ENCODE data around the gene SPEG. TPM values are rescaled to one million over a fixed set of nuclear protein-coding genes. Genes with fewer than 3 reads are reported as not detected.

SPEG gene
- total RNA-seq, 1 donor from 2014 or later = 0.09 TPM

GRCh38 chr2:219522111-219523030, 87.7 kb downstream of the SPEG start:
- no peak overlapping the region for H3K27ac Mint-ChIP-seq
- POLR2A ChIA-PET = no interaction called here
- CTCF ChIA-PET = interaction anchor here (2.8 kb wide), 1 partner anchor 8 kb away, joined by 11 read pairs; no protein-coding TSS in a partner anchor
- DNase-seq = no peak
- H3K27me3 Mint-ChIP-seq = peaks cover 76% of the 10 kb centered on the region
- H3K4me3 Mint-ChIP-seq = peak overlapping the region; percentile 16
- intact Hi-C loops (cut with micrococcal nuclease) = no loop called here
- H3K9me3 Mint-ChIP-seq = no peaks in the 10 kb centered on the region
- no peak for ATAC-seq (ENCODE audit: low read depth)
- no peak for TF ChIP-seq CTCF (IDR thresholded peaks at IDR 0.05)
- H3K4me1 Mint-ChIP-seq = peaks cover 17% of the 10 kb centered on the region
- no peaks in the 10 kb centered on the region for H3K36me3 Mint-ChIP-seq (ENCODE audit: low read depth)

GRCh38 chr2:219523031-219523671, 88.5 kb downstream of the SPEG start:
- DNase-seq (no peak), ATAC-seq (ENCODE audit: low read depth) (no peak)
- peaks cover 76% of the 10 kb centered on the region for H3K27me3 Mint-ChIP-seq
- no peaks in the 10 kb centered on the region for H3K9me3 Mint-ChIP-seq
- H3K27ac Mint-ChIP-seq = no peak overlapping the region
- no peak for TF ChIP-seq CTCF (IDR thresholded peaks at IDR 0.05)
- H3K4me1 Mint-ChIP-seq = peaks cover 17% of the 10 kb centered on the region
- ChIA-PET CTCF (interaction anchor here (0.6 to 1.0 kb wide), 3 partner anchors 29 to 120 kb away, joined by 3 read pairs; no protein-coding TSS in a partner anchor), POLR2A (no interaction called here)
- H3K4me3 Mint-ChIP-seq = no peak overlapping the region
- H3K36me3 Mint-ChIP-seq (ENCODE audit: low read depth) = no peaks in the 10 kb centered on the region
- intact Hi-C loops (cut with micrococcal nuclease) = no loop called here

- H3K4me1 Mint-ChIP-seq = peaks cover 17% of the 10 kb centered on the region
- no peak overlapping the region for H3K4me3 Mint-ChIP-seq
- ChIA-PET POLR2A (no interaction called here), CTCF (interaction anchor here (1.1 kb wide), 1 partner anchor 114 kb away, joined by 3 read pairs; no protein-coding TSS in a partner anchor)
- peaks cover 73% of the 10 kb centered on the region for H3K27me3 Mint-ChIP-seq
- DNase-seq = no peak
- intact Hi-C loops (cut with micrococcal nuclease) = no loop called here
- H3K36me3 Mint-ChIP-seq (ENCODE audit: low read depth) = no peaks in the 10 kb centered on the region
- TF ChIP-seq CTCF (IDR thresholded peaks at IDR 0.05) = no peak
- no peak overlapping the region for H3K27ac Mint-ChIP-seq
- no peaks in the 10 kb centered on the region for H3K9me3 Mint-ChIP-seq
- no peak for ATAC-seq (ENCODE audit: low read depth)
Measured at GRCh38 chr2:219524817-219525216, 90.2 kb downstream of the SPEG start.

GRCh38 chr2:219525533-219526232, 91.0 kb downstream of the SPEG start:
- Mint-ChIP-seq H3K27me3 (peaks cover 73% of the 10 kb centered on the region), H3K36me3 (ENCODE audit: low read depth) (no peaks in the 10 kb centered on the region), H3K4me1 (peaks cover 17% of the 10 kb centered on the region), H3K4me3 (no peak overlapping the region), H3K9me3 (no peaks in the 10 kb centered on the region), H3K27ac (no peak overlapping the region)
- no peak for TF ChIP-seq CTCF (IDR thresholded peaks at IDR 0.05)
- no peak for DNase-seq
- ChIA-PET POLR2A (no interaction called here), CTCF (interaction anchor here (1.1 kb wide), 1 partner anchor 115 kb away, joined by 3 read pairs; no protein-coding TSS in a partner anchor)
- intact Hi-C loops (cut with micrococcal nuclease) = no loop called here
- ATAC-seq (ENCODE audit: low read depth) = no peak
